NCI-H2029 (cell line): Measurements from ENCODE around the gene MAD2L2.

Experiments
- DNase-seq: peaks from one replicate; lab custom pipeline; 2025; lab: John Stamatoyannopoulos, UW

MAD2L2 gene

GRCh38 chr1:11704691-11705475 is 23.9 kb upstream of the MAD2L2 start:
- DNase-seq, result no peak

GRCh38 chr1:11704194-11704529 is 23.2 kb upstream of the MAD2L2 start:
- DNase-seq, result no peak

- no peak for DNase-seq
Observed at GRCh38 chr1:11703357-11704193, 22.6 kb upstream of the MAD2L2 start.

- no peak for DNase-seq
Observed at GRCh38 chr1:11701981-11702803, 21.2 kb upstream of the MAD2L2 start.

GRCh38 chr1:11701551-11701961 is 20.6 kb upstream of the MAD2L2 start:
- no peak for DNase-seq

- no peak for DNase-seq
Observed at GRCh38 chr1:11700601-11701467, 19.9 kb upstream of the MAD2L2 start.

- no peak for DNase-seq
Observed at GRCh38 chr1:11697893-11698210, 16.9 kb upstream of the MAD2L2 start.

- no peak for DNase-seq
Observed at GRCh38 chr1:11697188-11697892, 16.4 kb upstream of the MAD2L2 start.

GRCh38 chr1:11695861-11696260 is 14.9 kb upstream of the MAD2L2 start:
- DNase-seq, result no peak

- DNase-seq, result no peak
Observed at GRCh38 chr1:11693917-11694316, 13.0 kb upstream of the MAD2L2 start.

- no peak for DNase-seq
Observed at GRCh38 chr1:11693024-11693590, 12.2 kb upstream of the MAD2L2 start.

- no peak for DNase-seq
Observed at GRCh38 chr1:11691928-11692711, 11.2 kb upstream of the MAD2L2 start.

GRCh38 chr1:11691302-11691914 is 10.5 kb upstream of the MAD2L2 start, which contains the start of gene DRAXIN:
TSS of gene DRAXIN (plus strand) at chr1:11691710. CDS start at chr1:11706259, 14,549 bp downstream.
- peak; percentile 7 for DNase-seq

- peak; percentile 12 for DNase-seq
Observed at GRCh38 chr1:11690397-11691301, 9.7 kb upstream of the MAD2L2 start.

- DNase-seq, result no peak
Observed at GRCh38 chr1:11688506-11688905, 7.6 kb upstream of the MAD2L2 start.

GRCh38 chr1:11685210-11685752 is 4.3 kb upstream of the MAD2L2 start:
- no peak for DNase-seq

- no peak for DNase-seq
Observed at GRCh38 chr1:11684070-11684469, 3.1 kb upstream of the MAD2L2 start.

- no peak for DNase-seq
Observed at GRCh38 chr1:11682799-11683198, 1.9 kb upstream of the MAD2L2 start.
